DMS79 treated with DMSO at 0.1 percent for 48 hours (cell line): Measurements from ENCODE around the gene ATP9A.
"Not testable (repeated sequence)": the region's sequence is repeated elsewhere in the genome, so short reads cannot be mapped to it uniquely, and the experiment has no call there.

ENCODE experiments used
- DNase-seq: peaks from one replicate; lab custom pipeline; 2025; lab: John Stamatoyannopoulos, UW

ATP9A gene

DNA sequence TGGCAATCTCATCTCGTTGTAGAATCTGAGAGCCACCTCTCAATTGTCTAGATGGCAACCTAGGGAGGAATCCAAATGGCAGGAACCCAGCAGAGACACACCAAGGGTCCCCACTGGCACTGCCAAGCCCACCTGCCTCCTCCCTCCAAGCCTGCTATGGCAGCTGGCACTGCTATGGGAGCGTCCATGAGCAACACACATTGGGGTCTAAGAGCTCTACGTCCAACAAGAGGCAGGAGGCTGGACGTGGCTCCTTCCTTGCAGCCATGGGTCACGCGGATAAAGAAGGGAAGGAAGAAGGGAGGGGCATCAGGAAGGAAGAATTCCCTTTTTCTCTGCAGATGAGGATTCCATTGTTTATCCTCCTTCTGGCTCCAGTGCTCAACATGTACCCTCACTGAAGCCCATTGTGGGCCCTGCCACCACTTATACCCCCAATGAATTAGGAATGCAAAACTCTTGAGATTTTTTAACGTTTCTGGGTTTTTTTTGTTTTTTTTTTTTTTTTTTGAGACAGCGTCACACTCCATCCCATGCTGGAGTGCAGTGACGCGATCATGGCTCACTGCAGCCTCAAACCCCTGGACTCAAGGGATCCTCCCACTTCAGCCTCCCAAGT lies 17.3 kb downstream of the ATP9A start:
- DNase-seq: no peak

DNA sequence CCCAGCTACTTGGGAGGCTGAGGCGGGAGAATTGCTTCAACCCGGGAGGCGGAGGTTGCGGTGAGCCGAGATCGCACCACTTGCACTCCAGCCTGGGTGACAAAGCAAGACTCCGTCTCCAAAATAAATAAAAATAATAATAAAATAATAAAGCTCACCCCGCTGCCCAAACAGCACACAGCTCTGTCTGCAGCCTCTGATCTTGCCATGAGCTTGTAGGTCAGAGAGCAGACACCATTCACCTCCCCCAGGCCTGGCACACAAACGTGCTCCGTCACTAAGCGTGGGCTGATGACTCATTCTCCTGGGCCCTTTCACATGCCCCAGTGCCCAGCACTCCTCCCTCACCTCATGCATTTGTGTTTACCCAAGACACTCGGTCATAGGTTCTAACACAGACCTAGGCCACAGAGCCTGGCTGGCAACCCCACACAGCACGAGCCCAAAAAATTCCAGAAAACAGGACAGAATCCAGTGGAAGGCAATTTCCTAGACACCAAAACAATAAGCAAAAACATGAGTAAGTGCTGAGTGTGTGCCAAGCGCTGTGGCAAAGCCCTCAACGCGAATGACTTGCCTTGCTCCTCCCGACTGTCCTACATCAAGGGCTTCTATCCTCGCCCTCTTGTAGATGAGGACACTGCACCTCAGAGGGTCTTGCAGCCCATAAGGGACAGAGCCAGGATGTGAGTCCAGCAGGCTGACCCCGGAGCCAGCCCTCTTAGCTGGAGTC lies 18.0 kb downstream of the ATP9A start:
- DNase-seq: peak; percentile 19

DNA sequence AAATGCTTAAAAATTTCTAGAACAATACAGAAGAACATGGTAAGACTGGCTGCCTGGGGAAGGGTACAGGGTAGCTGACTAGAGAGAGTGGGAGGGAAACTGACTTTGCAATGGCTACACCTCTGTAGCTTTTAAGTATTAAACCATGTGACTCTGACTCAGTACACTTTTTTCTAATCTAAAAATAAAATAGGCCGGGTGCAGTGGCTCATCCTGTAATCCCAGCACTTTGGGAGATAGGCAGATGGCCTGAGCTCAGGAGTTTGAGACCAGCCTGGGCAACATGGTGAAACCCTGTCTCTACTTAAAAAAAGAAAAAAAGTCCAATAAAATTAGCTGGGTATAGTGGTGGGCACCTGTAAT lies 18.5 kb downstream of the ATP9A start:
- no peak for DNase-seq

DNA sequence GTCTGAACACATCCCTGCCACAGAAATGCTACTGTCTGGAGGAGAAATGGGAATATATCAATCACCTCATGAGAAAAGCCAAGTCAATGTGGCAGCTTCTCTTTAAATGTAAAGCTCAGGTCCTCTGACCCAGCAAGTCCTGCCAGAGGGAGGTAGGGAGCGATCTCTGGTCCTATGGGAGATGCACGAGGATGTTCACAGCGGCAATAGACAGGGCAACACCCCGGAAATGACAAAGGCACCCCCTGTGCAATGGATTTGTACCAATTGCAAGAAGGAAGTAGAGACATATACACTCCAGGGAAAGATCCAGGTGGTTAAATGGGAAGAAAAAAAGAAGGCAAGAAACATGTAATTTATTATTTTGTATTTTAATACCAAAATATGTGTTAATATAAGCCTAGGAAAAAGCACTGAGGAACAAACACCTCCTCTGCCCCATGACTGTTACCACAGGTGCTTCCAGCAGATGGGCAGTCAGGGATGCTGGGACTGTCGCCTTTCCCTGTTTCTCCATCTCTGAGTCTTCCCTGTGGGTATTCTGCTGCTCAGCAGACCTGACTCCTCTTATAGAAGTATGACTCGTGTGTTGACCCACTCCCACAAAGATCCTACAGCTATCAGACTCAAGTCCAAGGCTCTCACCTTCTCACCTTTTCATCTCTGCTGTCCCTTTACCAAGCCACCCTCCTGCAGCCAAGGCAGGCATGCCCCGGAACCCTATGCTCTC lies 20.8 kb downstream of the ATP9A start:
- DNase-seq: no peak

DNA sequence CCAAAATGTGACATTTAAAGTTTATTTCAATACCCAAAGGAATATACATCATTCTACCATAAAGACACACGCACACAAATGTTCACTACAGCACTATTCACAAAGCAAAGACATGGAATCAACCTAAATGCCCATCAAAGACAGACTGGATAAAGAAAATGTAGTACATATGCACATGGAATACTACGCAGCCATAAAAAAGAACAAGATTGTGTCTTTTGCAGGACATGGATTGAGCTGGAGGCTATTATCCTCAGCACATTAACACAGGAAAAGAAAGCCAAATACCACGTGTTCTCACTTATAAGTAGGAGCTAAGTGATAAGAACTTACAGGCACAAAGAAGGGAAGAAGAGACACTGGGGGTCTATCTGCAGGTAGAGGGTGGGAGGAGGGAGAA lies 22.4 kb downstream of the ATP9A start:
- no peak for DNase-seq

DNA sequence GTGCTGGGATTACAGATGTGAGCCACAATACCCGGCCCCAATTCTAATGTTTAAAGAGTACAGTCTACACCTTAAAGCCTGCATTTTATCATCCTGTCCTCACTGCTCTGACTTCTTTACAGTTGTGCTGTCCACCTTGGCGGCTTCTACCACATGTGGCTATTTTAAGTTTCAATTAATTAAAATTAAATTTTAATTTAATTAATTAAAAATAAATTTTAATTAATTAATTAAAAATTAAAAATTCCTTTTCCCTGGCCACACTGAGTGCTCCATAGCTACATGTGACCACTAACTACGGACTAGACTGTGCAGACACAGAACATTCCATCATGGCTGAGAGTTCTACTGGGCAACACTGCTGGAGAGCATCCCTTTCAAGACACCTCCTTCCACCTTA lies 27.4 kb downstream of the ATP9A start:
- no peak for DNase-seq

DNA sequence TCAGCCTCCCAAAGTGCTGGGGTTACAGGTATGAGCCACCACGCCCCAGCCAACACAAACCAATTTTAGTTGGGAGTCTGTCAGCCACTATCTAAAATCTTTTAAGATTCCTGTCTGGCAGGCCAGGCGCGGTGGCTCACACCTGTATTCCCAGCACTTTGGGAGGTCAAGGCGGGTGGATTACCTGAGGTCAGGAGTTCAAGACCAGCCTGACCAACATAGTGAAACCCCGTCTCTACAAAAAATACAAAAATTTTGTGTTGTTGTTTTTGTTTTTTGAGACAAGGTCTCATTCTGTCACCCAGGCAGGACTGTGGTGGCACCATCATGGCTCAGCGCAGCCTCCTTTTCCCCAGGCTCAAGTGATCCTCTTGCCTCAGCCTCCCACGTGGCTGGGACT lies 27.9 kb downstream of the ATP9A start:
- DNase-seq: not testable (repeated sequence)

DNA sequence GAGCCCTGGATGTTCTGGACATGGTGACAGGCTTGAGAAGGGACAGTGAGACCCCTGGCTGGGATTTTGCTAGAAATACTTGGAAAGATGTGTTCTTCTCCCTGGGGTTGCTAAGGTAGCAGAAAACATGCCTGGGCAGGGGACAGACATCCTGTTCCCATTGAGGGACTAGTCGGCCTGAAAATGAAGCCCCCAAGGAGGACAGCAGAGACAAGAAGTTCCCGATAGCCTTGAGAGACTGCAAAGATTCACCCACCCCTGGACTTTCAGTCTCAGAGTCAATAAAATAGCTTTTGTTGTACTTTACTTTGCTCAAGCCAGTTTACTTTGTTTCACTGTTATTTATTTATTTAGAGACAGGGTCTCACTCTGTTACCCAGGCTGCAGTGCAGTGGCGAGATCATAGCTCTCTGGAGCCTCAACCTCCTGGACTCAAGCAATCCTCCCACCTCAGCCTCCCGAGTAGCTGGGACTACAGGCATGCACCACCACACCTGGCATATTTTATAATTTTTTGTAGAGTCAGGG lies 28.4 kb downstream of the ATP9A start:
- DNase-seq: no peak

DNA sequence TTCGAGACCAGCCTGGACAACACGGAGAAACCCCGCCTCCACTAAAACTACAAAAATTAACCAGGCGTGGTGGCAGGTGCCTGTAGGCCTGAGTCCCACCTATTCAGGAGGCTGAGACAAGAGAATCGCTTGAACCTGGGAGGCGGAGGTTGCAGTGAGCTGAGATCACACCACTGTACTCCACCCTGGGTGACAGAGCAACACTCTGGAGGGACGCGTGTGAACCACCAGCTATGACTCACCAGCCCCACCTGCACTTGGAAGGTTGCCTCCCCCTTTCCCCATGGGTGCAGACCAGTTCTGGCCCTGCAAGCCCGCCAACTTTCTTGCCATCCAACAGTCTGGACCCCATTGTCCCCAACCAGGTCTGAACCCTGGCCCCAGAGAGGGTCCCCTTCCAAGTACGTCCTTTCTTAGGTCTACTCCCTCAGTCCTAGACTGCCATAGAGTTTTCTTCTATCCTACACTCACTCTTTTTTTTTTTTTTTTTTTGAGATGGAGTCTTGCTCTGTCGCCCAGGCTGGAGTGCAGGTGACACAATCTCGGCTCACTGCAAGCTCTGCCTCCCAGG lies 29.2 kb downstream of the ATP9A start:
- DNase-seq: no peak

DNA sequence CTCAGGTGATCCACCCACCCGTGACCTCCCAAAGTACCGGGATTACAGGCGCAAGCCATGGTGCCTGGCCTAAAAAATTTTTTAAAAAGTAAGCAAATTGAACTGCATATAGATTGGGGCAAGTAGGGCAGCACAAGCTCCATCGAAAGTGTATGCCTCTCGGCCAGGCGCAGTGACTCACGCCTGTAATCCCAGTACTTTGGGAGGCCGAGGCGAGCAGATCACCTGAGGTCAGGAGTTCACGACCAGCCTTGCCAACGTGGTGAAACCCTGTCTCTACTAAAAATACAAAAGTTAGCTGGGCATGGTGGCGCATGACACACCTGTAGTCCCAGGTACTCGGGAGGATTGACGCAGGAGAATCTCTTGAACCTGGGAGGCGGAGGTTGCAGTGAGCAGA lies 29.9 kb downstream of the ATP9A start:
- DNase-seq: not testable (repeated sequence)

DNA sequence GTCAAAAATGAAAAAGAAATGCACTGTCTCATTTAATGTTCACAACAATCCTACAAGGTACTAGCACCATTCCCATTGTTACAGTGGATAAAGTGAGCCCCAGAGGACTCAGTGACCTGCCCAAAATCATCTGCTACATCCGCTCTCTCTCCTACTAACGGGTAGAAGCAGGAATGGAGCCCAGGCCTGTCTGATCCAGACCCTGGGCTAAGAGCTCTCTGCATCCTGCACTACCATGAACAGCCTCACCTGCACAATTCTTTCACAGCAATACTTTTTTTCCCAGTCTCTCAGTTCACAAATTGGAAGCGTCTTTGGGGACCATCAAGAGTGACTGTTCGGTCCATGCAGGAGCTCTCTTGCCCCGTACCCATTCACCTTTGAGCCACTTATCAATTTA lies 31.2 kb downstream of the ATP9A start:
- DNase-seq: no peak

DNA sequence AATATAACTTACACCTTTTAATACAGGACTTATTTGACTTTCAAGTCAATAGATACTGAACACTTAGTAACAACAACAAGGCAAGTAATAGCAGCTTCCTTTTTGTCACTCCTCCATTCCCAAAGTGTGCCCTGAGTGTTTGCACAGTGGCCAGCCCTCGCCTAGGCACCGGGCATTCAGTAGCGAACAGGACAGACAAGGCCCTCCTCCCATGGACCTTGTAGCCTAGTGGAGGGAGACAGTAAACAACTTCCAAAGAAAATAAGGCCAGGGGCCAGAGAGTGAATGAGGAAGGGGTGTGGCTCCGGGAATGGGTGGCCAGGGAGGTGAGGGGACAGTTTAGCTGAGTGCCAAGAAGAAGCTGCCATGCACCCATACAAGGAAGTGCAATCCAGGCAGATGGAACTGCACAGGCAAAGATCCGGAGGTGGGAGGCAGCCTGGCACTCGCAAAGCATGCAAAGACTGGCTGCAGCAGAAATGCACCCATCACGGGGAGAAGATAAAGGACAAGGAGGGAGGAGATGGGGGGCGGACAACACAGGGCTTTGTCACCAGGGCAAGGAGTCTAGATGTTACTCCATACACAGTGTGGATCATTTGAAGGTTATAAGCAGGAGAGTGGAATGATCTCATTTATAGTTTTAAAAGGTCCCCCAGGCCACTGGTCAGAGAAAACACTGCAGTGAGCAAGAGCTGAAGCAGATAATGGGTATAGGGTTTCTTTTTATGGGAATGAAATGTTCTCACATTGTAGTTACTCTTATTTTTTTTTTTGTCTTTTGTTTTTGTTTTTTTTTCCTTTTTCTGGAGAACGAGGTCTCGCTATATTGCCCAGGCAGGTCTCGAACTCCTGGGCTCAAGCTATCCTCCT lies 32.2 kb downstream of the ATP9A start:
- DNase-seq: no peak

DNA sequence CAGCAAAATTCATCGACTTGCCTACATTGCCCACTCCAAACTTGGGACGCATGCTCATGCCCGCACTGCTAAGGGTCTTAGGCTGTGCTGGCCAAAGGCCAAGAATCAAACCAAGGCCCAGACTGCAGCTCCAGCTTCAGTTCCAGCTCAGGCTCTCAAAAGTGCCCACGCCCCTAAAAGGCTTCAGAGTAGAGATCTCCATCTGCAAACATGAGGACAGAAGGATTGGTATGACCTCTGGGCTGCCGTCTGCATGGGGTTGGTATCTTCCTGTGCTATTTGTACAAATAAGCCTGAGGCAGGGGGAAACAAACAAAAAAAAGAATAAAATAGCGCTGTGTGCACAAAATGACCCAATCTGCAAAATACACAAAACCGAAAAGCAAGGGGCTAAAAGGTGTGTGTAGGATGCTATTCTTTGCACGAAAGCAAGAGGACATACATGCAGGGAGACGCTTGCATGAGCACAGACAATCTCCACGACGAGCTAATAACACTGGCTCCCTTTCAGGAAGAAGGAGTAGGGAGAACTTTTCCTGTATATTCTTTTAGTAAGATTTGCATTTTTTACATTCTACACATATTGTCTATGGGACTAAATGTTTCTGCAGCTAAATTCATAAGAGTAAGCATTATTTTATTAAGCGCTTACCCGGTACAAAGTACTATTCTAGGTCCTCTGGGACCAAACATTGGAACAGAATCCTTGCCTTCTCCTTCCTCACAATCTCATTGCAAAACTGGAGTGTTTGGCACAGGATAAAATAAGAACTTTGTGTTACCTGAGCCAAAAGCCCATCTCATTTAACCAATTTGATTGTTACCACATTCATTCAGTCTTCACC lies 33.1 kb downstream of the ATP9A start:
- no peak for DNase-seq

DNA sequence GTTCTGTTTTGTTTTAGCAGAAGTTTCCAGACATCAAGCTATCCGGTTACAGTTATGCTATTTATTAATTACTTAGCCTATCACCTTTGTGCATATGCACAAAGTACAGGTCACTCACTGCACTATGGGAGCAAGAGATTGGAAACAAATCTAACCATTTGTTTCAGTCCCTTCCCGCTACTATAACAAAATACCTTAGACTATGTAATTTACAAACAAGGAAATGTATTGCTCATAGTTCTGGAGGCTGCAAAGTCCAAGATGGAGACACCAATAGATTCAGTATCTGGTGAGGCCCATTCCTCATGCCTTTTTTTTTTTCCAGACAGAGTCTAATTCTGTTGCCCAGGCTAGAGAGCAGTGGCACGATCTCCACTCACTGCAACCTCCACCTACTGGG lies 35.1 kb downstream of the ATP9A start:
- no peak for DNase-seq

DNA sequence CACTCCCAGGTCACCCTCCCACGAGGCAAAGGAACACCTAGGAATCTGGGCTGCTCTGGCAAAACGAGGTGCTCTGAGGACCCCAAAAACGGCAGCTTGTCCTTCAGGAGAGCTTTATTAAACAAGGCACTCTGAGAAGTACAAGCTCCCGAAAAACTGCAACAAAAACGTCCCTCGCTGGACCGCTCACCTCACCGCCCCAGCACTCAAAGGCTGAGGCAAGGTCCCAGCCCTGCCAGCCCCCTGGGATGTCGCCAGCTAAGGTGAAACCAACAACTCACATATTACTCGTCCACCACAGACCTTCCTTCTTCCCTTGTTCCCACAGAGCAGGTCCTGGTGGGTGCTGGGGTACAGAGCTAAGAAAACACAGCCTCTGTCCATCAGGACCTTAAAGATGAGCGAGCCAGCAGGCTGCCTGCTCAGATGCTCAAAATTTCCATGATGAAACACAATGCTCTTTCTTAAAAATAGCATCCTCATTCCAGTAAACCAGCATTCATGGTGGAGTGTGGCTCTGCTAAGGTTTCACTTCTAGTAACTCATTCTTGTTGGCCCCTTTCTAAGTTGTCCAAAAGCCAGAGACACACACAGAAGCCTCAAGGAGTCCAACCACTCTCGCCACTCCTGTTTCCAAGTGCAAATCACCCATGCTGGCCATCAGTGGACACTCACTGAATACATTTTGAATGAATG lies 35.9 kb downstream of the ATP9A start:
- DNase-seq: no peak

DNA sequence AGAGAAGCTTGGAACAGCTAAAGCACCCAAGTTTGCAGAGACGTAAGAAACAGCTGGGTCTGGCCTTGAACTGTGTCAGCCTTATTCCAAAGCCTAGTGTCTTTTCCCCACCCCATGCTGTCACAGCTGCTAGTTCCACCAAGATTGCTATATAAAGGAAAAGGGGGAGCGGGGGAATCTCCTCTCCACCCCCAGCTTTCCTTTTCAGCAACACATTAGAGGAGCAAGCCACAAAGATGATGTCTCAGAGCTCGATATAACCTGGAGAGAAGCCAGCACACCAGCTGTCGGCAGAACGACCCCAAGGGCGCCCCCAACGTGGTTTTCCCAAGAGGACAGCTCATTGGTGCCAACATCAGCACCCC lies 36.5 kb downstream of the ATP9A start:
- DNase-seq: no peak

DNA sequence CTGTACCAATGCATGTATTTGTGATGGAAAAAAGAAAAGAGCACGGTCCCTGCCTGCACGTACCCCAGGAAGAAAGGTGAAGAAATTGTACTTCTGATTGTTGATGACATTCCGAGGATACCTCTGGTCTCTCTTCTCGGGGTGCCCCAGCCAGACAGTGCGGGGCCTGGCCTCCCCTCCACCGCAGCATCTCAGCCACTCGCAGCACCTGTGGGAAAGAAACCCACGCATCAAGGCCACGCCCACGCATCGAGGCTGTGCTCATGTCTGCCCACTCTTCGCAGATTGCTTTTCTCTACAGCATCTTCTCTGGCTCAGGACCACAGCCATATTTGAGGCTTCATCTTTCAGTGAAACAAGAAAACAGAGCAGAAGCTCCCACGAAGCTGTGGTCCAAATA lies 38.4 kb downstream of the ATP9A start:
- no peak for DNase-seq

DNA sequence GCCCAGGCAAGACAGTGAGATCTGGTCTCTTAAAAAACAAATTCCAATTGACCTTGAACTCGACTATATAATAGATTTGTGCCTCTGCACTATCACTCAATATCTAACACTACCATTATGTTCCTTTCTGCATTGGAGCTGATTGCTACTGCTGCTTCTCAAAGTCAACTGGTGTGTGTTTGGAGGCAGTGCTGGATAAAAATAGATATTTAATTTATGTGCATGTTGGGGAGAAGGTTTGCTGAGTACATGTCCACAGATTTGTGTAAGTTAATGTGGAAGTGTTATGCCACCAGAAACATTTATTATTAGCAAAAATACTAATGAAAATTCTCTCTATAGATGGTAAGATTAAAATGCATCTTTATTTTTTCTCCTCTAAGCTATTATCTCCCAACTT lies 39.5 kb downstream of the ATP9A start:
- no peak for DNase-seq

DNA sequence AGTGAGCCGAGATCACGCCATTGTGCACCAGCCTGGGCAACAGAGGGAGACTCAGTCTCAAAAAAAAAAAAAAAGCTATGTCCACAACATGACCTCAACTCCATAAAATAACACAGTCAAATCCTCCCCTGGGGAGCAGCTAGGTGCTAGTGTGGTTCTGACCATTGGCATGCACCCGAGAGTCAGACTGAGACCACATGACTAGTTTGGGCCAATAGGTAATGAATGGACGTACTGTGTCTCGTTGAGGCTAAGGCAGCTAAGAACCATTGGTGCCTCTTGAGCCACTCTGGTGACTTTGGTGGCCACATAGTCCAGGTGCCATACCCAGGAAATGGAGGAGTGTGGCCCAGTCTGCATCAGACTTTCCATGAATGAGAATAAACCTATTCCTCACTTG lies 40.3 kb downstream of the ATP9A start:
- no peak for DNase-seq

DNA sequence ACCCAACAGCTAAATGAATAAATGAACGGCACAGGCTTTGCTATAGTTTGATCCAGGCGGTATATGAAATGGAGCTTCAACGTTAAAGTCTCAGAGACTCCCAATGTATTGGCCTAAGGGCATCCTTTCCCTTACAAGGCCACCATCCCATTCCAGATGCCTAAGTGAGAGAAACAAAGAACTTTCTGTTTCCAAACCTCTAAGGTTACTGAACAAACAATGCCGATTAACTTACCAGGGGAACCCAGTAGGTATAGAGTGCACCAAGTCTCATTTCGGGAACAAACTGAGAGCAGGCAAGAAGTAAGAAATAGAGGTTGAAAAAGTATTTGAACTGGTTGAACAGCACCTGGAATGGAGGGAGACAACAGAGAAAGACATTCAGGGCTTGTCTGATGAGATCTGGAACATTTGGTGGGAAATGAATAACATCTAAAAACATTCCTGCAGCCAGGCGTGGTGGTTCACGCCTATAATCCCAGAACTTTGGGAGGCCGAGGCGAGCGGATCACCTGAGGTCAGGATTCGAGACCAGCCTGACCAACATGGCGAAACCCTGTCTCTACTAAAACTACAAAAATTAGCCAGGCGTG lies 42.5 kb downstream of the ATP9A start:
- DNase-seq: no peak
